HCT116 (cell line): ENCODE results near the gene CRTC3. TPM values are rescaled to one million over a fixed set of nuclear protein-coding genes. Genes with fewer than 3 reads are reported as not detected.
A peak's percentile ranks its signal among the peaks of the same experiment; 100 is the strongest.

Experiments
- ATAC-seq: fragments of 200-7000 bp; cut with Tn5 transposase; 2 replicates; pipeline ENCODE4 v1.9.1; 2020; ENCODE audit warnings: mild to moderate bottlenecking, moderate library complexity
- BruUV-seq: library from RNA; stranded (reverse); fragments of 400-500 nt; replicated peaks from 2 replicates; lab custom pipeline; 2021; lab: Mats Ljungman, UMichigan
- CTCF ChIA-PET: fragments of 300-600 bp; sonication (Branson Sonifier 250); formaldehyde crosslinking; loops from one replicate; lab custom pipeline; 2021; ENCODE audit warnings: antibody characterized with exemption; lab: Charles Lee
- POLR2A ChIA-PET: fragments of 300-600, 350-600 bp; sonication (Branson Sonifier 250); formaldehyde crosslinking; loops from one replicate; lab custom pipeline; 2021; ENCODE audit warnings: antibody characterized with exemption; lab: Charles Lee
- RAD21 ChIA-PET, 2 experiments: fragments of 300-600 bp; sonication (Branson Sonifier 250); formaldehyde crosslinking; loops; one replicate each; lab custom pipeline; 2023; ENCODE audit warnings: low total read pairs in 2 of 2; ENCODE audit not compliant: uncharacterized antibody in 2 of 2, unreplicated experiment in 2 of 2, low non-redundant PET in 1 of 2; lab: Charles Lee
- DNase-seq: peaks from one replicate; pipeline ENCODE4 v3.0.0-alpha.2; 2010; ENCODE audit warnings: low read depth, low spot score
- H2AFZ ChIP-seq: fragments of 200-600 bp; shearing (Covaris generic), sonication (generic); 2 replicates; pipeline ENCODE4 v1.6.1; 2017; ENCODE audit warnings: low read depth, mixed run types, mixed read lengths, antibody characterized with exemption, low read length; ENCODE audit not compliant: poor library complexity, severe bottlenecking
- H3K27ac ChIP-seq: 2 replicates; pipeline ENCODE4 v1.5.1; 2012; ENCODE audit warnings: low read depth, low read length
- H3K27me3 ChIP-seq: fragments of 200-600 bp; sonication (generic); 2 replicates; pipeline ENCODE4 v1.6.1; 2016; ENCODE audit warnings: mixed run types, low read length, mixed read lengths; ENCODE audit not compliant: insufficient read depth
- H3K36me3 ChIP-seq, 2 experiments: fragments of 200-500 bp in 1 of 2; fragments of 200-600 bp in 1 of 2; sonication (Bioruptor generic) in 1 of 2; sonication (generic) in 1 of 2; 2 replicates each; pipeline versions ENCODE4 v1.5.1 to v1.6.1; 2014 to 2016; ENCODE audit warnings: low read length in 2 of 2, inconsistent platforms in 1 of 2, mixed read lengths in 1 of 2, mixed run types in 1 of 2; ENCODE audit not compliant: insufficient read depth in 2 of 2, control insufficient read depth in 1 of 2
- H3K4me1 ChIP-seq, 2 experiments: fragments of 200-600 bp in 1 of 2; sonication (generic) in 1 of 2; 2 replicates each; pipeline versions ENCODE4 v1.5.1 to v1.6.1; 2012 to 2017; ENCODE audit warnings: low read length in 2 of 2, inconsistent platforms in 1 of 2, mild to moderate bottlenecking in 1 of 2, mixed read lengths in 1 of 2, mixed run types in 1 of 2, moderate library complexity in 1 of 2; ENCODE audit not compliant: insufficient read depth in 2 of 2, control insufficient read depth in 1 of 2
- H3K4me2 ChIP-seq: fragments of 200-600 bp; sonication (generic); 2 replicates; pipeline ENCODE4 v1.6.1; 2017; ENCODE audit warnings: mixed run types, low read length, mixed read lengths
- H3K4me3 ChIP-seq, 2 experiments: fragments of 200-600 bp in 1 of 2; sonication (generic) in 1 of 2; replicated peaks in 1 of 2; 2 replicates each; pipeline ENCODE4 v1.5.1; 2011 to 2016; ENCODE audit warnings: low read length in 2 of 2, control low read depth in 1 of 2, low read depth in 1 of 2, mild to moderate bottlenecking in 1 of 2, mixed read lengths in 1 of 2, mixed run types in 1 of 2
- H3K79me2 ChIP-seq: fragments of 200-600 bp; sonication (generic); 2 replicates; pipeline ENCODE4 v1.6.1; 2017; ENCODE audit warnings: mild to moderate bottlenecking, mixed run types, low read length, moderate library complexity, mixed read lengths; ENCODE audit not compliant: insufficient read depth
- H3K9ac ChIP-seq: fragments of 200-600 bp; sonication (generic); 2 replicates; pipeline ENCODE4 v1.6.1; 2016; ENCODE audit warnings: low read length, mixed read lengths
- H3K9me2 ChIP-seq: fragments of 200-600 bp; sonication (generic), shearing (Covaris generic); 2 replicates; pipeline ENCODE4 v1.6.1; 2017; ENCODE audit warnings: mixed run types, mild to moderate bottlenecking, moderate library complexity; ENCODE audit not compliant: insufficient read depth
- H3K9me3 ChIP-seq, 2 experiments: fragments of 200-500 bp in 1 of 2; fragments of 200-600 bp in 1 of 2; sonication (Bioruptor generic) in 1 of 2; sonication (generic) in 1 of 2; 2 replicates each; pipeline ENCODE4 v1.6.1; 2014 to 2017; ENCODE audit warnings: low read length in 2 of 2, mixed read lengths in 2 of 2, inconsistent platforms in 1 of 2, low read depth in 1 of 2, mild to moderate bottlenecking in 1 of 2, mixed run types in 1 of 2, moderate library complexity in 1 of 2; ENCODE audit not compliant: control insufficient read depth in 1 of 2, insufficient read depth in 1 of 2
- H4K20me1 ChIP-seq: fragments of 200-600 bp; sonication (generic), shearing (Covaris generic); 2 replicates; pipeline ENCODE4 v1.6.1; 2017; ENCODE audit warnings: mixed run types, mild to moderate bottlenecking, moderate library complexity; ENCODE audit not compliant: insufficient read depth
- CBX3 ChIP-seq: IDR thresholded peaks from 2 replicates; pipeline ENCODE4 v1.6.1; 2012; ENCODE audit warnings: low read depth
- ELF1 ChIP-seq: IDR thresholded peaks from 2 replicates; pipeline ENCODE4 v1.6.1; 2012; ENCODE audit warnings: low read depth, borderline replicate concordance
- JUND ChIP-seq: IDR thresholded peaks from 2 replicates; pipeline ENCODE4 v1.6.1; 2012
- intact Hi-C: fragments of 100-400 bp; cut with micrococcal nuclease; formaldehyde crosslinking; loops from 2 replicates; pipeline ENCODE4 v1.10.0; 2022
- total RNA-seq: library from RNA; stranded (reverse); gene quantifications from one replicate; pipeline ENCODE4 v1.2.1, GENCODE V29; 2021; ENCODE audit not compliant: unreplicated experiment
- TF ChIP-seq, protein P1 (sequence below): IDR thresholded peaks from 2 replicates; pipeline ENCODE4 v1.6.1; 2011; ENCODE audit warnings: mild to moderate bottlenecking, low read length, moderate library complexity; ENCODE audit not compliant: insufficient replicate concordance; ENCODE audit errors: extremely low read depth

CRTC3 gene
- total RNA-seq, 1 experiment from 2014 or later: 20.7 TPM

DNA sequence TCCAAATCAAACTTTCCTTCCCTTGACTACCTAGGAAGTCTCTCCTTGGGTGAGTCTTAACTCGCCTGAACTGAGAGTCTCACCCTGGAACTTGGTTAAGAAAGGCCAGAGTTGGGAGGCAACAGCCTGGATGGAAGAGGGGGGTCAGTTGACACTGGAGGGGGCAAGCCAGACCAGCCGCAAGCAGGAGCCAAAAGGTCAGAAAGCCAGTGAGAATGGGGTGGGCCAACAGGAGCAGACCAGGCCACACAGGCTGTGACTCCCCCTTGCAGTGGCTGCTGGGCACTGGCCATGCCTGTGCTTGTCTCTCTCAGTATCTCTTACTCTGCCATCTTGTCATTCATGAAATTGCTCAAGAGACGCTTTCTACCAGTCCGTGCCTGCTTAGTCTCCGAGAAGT lies 32.9 kb downstream of the CRTC3 start:
- CTCF ChIA-PET: no interaction called here

DNA sequence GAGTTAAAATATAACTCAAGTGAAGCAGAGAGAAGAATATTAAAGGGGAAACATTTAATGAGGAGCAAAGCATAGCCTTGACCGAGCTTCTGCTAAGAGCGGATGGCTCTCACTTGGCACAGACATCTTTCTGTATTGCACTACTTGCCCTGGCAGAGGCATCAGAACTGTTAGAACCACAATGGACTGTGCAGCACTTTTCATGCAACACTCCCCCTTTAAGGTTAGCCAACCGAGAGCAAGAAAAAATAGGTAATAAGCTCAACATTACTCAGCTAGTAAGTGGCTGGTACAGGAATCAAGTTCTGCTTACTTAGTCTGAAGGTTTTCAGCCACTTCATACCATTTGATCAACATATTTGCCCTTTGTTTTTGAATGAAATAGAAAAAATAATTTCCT lies 33.7 kb downstream of the CRTC3 start:
- no peaks in the 10 kb centered on the region for H4K20me1 ChIP-seq
- 0 out of 2 replicates have a peak, but pooled peaks have one; percentile 8 for TF ChIP-seq ELF1
- no peak for TF ChIP-seq JUND
- no peaks in the 10 kb centered on the region for H3K9me3 ChIP-seq
- H3K9me2 ChIP-seq: no peaks in the 10 kb centered on the region
- BruUV-seq: no TSS peak
- DNase-seq (no peak), ATAC-seq (no peak)
- no peak overlapping the region for H2AFZ ChIP-seq
- no peak overlapping the region for H3K9ac ChIP-seq
- ChIA-PET POLR2A (no interaction called here), RAD21 (no interaction called here), CTCF (no interaction called here)
- intact Hi-C loops: no loop called here
- peaks cover 4% of the 10 kb centered on the region; the same call in 1 of the 2 replicates for H3K79me2 ChIP-seq
- H3K4me1 ChIP-seq: no peaks in the 10 kb centered on the region
- H3K27me3 ChIP-seq: no peaks in the 10 kb centered on the region
- H3K4me3 ChIP-seq: no peak overlapping the region
- H3K27ac ChIP-seq: no peak overlapping the region
- H3K36me3 ChIP-seq: no peaks in the 10 kb centered on the region
- no peak overlapping the region for H3K4me2 ChIP-seq

More for the DNA sequence above, 32.9 kb downstream of the CRTC3 start:
- Histone ChIP-seq H3K9me3 (no peaks in the 10 kb centered on the region), H2AFZ (no peak overlapping the region), H3K9me2 (no peaks in the 10 kb centered on the region), H3K27ac (no peak overlapping the region), H3K4me3 (no peak overlapping the region), H3K79me2 (peaks cover 4% of the 10 kb centered on the region; the same call in 1 of the 2 replicates), H3K4me1 (no peaks in the 10 kb centered on the region), H4K20me1 (no peaks in the 10 kb centered on the region), H3K4me2 (no peak overlapping the region), H3K9ac (no peak overlapping the region), H3K27me3 (no peaks in the 10 kb centered on the region), H3K36me3 (no peaks in the 10 kb centered on the region)
- no peak for ATAC-seq
- no TSS peak for BruUV-seq
- RAD21 ChIA-PET: no interaction called here
- intact Hi-C loops: no loop called here
- POLR2A ChIA-PET: no interaction called here
- no peak for DNase-seq
- no peak for TF ChIP-seq CBX3
- TF ChIP-seq, protein P1, sequence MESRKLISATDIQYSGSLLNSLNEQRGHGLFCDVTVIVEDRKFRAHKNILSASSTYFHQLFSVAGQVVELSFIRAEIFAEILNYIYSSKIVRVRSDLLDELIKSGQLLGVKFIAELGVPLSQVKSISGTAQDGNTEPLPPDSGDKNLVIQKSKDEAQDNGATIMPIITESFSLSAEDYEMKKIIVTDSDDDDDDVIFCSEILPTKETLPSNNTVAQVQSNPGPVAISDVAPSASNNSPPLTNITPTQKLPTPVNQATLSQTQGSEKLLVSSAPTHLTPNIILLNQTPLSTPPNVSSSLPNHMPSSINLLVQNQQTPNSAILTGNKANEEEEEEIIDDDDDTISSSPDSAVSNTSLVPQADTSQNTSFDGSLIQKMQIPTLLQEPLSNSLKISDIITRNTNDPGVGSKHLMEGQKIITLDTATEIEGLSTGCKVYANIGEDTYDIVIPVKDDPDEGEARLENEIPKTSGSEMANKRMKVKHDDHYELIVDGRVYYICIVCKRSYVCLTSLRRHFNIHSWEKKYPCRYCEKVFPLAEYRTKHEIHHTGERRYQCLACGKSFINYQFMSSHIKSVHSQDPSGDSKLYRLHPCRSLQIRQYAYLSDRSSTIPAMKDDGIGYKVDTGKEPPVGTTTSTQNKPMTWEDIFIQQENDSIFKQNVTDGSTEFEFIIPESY: no peak
